Tibial nerve (tissue), 4 donors: Measurements from ENCODE around the gene ETS2.

ENCODE experiments used
- CTCF ChIP-seq, 5 experiments: fragments of 200-600 bp in 3 of 5; fragments of 450-650 bp in 2 of 5; sonication (generic) in 3 of 5; IDR thresholded peaks; one replicate each; pipeline ENCODE4 v1.5.1; 2016 to 2019; ENCODE audit warnings: antibody characterized with exemption in 5 of 5, mild to moderate bottlenecking in 3 of 5, moderate library complexity in 2 of 5
- EP300 ChIP-seq, 2 donors: sonication (generic); formaldehyde crosslinking; IDR thresholded peaks; one replicate each; pipeline ENCODE4 v1.6.1; 2017; ENCODE audit warnings: antibody characterized with exemption in 2 of 2, mild to moderate bottlenecking in 1 of 2
- POLR2A ChIP-seq, 2 donors: fragments of 450-650 bp; IDR thresholded peaks; one replicate each; pipeline ENCODE4 v1.6.1; 2017; ENCODE audit warnings: antibody characterized with exemption in 2 of 2, mild to moderate bottlenecking in 2 of 2, moderate library complexity in 2 of 2

- TF ChIP-seq CTCF (IDR thresholded peaks at IDR 0.05), result no peak
- TF ChIP-seq POLR2A (IDR thresholded peaks at IDR 0.05), result no peak
- TF ChIP-seq EP300 (IDR thresholded peaks at IDR 0.05), result no peak
Measured at GRCh38 chr21:38792676-38793459, 12.9 kb upstream of the ETS2 start.
